GM18517 (cell line): Measurements from ENCODE around the gene GPR78.

Experiments used
- ATAC-seq: cut with Tn5 transposase; IDR thresholded peaks from one replicate; pipeline ENCODE4 v1.9.1; 2021; ENCODE audit warnings: mild to moderate bottlenecking, moderate library complexity; ENCODE audit not compliant: unreplicated experiment

The GPR78 gene, protein sequence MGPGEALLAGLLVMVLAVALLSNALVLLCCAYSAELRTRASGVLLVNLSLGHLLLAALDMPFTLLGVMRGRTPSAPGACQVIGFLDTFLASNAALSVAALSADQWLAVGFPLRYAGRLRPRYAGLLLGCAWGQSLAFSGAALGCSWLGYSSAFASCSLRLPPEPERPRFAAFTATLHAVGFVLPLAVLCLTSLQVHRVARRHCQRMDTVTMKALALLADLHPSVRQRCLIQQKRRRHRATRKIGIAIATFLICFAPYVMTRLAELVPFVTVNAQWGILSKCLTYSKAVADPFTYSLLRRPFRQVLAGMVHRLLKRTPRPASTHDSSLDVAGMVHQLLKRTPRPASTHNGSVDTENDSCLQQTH

DNA sequence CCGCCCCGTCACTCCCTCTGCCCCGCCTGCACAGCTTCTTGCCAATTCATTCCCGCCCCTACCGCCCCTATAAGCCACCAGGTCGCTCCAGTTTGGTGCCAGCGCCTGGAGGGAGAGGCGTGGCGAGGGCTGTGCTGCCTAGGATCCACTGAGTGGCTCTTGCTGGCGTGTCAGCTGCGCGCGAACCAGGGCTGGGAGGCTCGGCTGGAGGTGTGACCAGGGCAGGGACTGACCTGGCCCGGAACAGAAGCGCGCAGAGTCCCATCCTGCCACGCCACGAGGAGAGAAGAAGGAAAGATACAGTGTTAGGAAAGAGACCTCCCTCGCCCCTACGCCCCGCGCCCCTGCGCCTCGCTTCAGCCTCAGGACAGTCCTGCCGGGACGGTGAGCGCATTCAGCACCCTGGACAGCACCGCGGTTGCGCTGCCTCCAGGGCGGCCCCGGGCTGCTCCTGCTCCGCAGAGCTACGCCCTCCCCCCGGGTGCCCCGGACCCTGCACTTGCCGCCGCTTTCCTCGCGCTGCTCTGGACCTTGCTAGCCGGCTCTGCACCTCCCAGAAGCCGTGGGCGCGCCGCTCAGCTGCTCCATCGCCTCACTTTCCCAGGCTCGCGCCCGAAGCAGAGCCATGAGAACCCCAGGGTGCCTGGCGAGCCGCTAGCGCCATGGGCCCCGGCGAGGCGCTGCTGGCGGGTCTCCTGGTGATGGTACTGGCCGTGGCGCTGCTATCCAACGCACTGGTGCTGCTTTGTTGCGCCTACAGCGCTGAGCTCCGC lies at the start of gene GPR78:
TSS of gene GPR78 (plus strand) at position 72 of the 773 bp plus-strand sequence. CDS start at position 663, 591 bp downstream.
- no peak for ATAC-seq

- no peak for ATAC-seq
These were observed 47.9 kb upstream of the GPR78 start for GRCh38 chr4:8532245-8532781.

GRCh38 chr4:8533274-8533865 lies 46.8 kb upstream of the GPR78 start:
- ATAC-seq: peak; percentile 48

- ATAC-seq: peak; percentile 85
These were observed 46.1 kb upstream of the GPR78 start for GRCh38 chr4:8534129-8534528.

- no peak for ATAC-seq
These were observed 45.6 kb upstream of the GPR78 start for GRCh38 chr4:8534611-8535010.

GRCh38 chr4:8536467-8536866 lies 43.7 kb upstream of the GPR78 start:
- no peak for ATAC-seq

DNA sequence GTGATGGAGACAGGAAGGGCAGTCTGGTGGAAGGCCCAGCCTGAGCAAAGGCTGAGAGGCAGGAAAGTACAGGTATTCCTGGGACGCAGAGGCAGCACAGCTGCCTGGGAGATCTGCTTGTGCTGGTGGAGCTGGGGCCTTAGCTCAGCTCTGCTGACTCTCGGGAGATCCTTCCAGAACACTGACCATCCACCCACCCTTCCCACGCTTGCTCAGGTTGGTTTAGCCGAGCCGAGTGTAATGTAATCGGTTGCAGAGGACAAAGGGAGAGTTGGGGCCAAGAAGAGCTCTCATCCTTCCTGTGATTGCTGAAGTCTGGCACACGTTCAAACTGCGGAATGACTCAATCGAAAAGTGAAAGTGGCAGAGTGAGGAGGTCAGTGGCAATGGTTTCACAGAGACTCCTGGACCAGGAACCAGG lies 43.1 kb upstream of the GPR78 start:
- no peak for ATAC-seq

DNA sequence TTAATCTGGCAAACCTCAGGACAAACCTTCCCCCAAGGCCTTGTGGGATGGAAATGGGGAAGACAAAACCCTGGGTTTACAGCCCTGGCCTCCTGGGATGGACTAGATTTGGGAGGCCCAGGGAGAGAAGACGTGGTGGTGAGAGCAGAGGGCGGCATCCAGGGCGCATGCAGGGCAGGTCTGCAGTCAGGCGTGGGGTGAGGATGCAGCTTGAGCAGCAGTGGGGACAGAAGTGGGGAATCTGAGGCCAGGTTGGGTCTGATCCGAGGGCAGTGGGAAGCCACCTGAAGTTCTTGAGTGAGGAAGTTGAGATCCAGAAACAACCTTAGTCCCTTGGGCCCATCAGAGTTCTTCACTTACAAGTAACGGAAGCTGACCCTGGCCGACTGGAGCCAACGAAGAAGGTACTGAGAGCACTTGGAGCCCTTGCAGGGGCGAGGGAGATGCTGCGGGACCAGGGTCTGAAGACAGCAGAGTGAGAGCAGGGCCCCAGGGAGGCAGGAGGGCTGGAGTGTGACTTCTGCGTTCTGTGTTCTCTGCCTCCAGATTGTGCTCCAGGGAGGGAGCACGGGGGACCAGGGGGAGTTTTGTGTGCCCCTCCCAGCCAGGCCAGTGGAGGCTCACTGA lies 42.0 kb upstream of the GPR78 start:
- no peak for ATAC-seq

DNA sequence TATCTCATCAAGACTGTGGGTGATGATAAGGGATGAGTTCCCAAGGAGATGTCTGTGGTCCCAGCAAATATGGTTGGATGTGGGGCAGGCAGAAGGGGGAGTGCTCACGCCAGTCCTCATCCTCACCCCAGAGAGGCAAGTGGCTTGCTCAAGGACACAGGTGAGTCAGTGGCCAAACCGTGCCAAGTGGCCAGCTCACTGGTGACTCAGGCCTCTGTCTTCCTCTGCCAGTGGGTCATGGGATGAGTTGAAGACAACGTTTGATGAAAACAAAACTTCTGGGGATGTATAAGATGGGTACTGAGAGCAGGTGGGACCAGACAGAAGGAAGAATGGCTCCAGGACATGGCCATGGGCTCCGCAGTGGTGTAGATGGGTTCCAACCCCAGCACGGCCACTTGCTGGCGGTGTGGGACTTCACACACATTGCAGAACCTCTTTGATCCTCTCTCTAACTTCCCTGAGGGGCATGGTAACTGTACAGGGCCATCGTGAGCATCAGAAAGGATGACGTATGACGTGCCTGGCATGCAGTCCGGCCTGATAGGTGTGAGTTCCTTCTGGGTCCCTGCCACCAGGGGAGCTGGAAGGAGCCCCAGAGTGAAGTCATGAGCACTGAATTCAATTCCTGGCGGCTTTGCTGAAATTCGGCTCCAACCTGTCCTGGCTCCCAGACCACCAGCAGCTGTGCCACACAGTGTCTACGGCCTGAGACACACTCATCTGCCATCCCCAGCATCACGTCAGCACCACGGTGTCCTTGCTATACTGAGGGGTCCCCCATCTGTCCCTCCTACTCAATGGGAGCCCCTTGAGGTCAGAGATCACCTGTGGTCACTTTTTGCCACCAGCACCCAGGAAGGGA lies 41.3 kb upstream of the GPR78 start:
- ATAC-seq: no peak

DNA sequence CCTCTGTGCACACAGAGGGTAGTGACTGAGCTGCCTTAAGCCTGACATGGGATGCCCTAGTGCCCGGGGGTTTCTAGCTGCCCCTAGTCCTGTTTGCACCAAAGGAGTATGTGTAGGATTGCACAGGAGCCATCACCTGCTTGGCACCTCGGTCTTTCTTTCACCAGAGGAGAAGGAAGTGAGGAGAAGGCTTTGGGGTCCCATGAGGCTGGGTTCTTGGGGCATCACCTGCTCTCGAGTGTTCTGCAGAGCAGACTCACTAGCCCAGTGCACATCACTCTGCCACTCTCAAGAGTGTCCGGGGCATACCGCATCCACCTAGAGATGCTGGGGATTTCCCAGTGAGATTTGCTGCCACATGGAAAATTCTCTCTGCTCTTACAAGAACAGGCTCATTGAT lies 40.5 kb upstream of the GPR78 start:
- ATAC-seq: no peak

DNA sequence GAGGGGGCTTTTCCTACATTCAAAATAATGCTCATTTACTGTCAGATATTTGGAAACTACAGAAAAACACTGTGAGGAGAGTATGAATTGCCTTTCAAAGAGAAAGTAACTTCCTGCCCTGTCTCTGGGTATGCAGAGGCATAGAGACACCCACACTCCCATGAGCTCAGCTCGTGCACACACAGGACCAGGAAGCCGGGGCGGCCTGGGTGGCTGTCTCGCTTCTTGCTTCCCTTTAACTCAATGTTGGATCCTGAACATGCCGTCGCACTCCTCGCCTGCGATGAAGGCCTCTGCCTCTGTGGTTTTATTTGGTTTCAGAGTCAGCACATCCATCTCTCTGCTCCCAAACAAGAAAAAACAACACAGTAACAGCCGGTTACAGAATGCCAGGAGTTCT lies 40.1 kb upstream of the GPR78 start:
- ATAC-seq: no peak

DNA sequence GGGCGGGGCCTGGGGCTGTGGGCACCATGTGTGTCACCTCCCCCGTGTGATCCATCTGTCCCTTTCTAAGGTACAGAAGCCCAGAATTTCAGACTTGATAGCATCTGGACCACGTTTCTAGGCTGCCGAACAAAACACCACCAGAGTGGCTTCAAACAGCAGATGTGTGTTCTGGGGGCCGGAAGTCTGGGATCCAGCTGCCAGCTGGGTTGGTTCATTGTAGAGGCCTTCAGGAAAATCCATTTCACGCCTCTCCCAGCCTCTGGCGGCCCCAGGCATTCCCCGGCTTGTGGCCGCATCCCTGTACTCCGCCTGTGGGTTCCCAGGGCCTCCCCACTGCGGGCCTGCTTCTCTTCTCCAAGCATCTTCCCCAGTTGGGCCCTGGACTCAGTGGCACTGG lies 39.6 kb upstream of the GPR78 start:
- ATAC-seq: no peak

DNA sequence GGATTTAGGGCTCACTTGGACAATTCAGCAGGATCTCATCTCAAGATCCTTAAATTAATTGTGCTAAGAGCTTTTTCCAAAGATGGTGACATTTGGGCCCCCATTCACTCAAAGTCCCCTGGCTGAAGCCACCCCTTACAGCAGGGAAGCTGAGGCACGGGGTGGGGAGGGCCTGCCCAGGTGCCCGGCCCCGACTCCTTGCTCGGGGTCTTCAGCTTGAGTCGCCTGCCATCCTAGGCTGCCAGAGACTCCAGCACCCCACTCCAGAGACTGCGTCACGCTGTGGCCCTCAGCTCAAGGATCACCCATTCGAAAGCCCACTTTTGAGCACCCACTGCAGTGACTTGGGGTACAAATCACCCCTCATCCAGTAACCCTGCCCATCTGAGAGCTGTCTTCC lies 39.2 kb upstream of the GPR78 start:
- no peak for ATAC-seq

GRCh38 chr4:8541981-8542715 lies 38.0 kb upstream of the GPR78 start:
- no peak for ATAC-seq

DNA sequence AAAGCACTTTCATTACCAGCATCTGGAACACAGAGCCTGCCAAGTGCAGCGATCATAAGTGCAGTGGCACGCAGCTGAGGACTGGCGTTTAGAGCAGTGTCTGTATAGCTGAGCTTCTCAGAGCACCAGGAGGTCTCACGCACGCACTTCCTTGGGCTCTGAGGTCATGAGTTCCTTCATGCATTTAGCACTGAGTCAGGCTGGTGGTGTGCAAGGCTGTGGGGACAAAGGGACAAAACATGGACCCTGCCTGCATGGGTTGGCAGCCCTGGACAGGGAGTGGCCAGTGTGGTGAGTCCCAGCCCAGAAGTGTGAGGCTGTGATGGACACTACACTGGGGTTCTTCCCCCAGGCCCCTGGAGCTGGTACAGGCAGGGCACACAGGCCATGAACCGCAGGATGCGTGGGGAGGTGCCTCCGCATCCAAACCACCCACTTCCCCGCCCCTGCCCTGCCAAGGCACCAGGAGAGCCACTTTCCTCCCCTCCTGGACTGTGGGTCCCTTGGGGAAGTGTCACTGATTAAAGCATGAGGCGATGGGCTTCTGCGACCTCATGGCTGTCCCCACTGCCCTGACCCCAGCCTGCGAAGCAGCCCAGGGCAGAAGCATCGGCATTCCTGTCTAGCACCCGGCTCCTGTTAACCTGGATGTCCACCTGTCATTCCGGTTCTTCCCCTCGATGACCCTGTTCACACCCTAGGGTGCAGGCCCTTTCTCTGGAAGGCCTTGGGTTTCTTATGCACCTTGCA lies 37.2 kb upstream of the GPR78 start:
- no peak for ATAC-seq

DNA sequence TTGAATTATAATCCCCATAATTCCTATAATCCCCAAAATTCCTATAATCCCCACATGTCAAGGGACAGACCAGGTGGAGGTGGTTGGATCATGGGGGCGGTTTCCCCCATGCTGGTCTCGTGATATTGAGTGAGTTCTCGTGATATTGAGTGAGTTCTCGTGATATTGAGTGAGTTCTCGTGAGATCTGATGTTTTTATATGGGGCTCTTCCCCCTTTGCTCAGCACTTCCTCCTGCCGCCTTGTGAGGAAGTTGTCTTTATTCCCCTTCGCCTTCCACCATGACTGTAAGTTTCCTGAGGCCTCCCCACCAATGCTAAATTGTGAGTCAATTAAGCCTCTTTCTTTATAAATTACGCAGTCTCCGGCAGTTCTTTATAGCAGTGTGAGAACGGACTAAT lies 36.6 kb upstream of the GPR78 start:
- ATAC-seq: no peak

- no peak for ATAC-seq
These were observed 35.9 kb upstream of the GPR78 start for GRCh38 chr4:8544282-8544681.

- ATAC-seq: no peak
These were observed 35.3 kb upstream of the GPR78 start for GRCh38 chr4:8544741-8545438.
